Smooth muscle cell of the pulmonary artery (primary cell): ENCODE results near the gene IER5. TPM values are rescaled to one million over a fixed set of nuclear protein-coding genes. Genes with fewer than 3 reads are reported as not detected.

Experiments used
- total RNA-seq: library from RNA; depleted of rRNA; stranded (reverse); fragments of >200 nt; gene quantifications from 2 replicates; pipeline ENCODE4 v1.2.3, GENCODE V29; 2014

IER5 gene
- 17.1 and 18.7 TPM in 2 replicates for total RNA-seq

GRCh38 chr1:181088079-181089016 lies at the start of gene IER5:
Gene IER5, plus strand, starts transcription at chr1:181088700. Its CDS starts 203 bp downstream, at chr1:181088903.

Other genes with a start within 250 kb of the IER5 start
- gene KIAA1614, start 175.8 kb upstream of the IER5 start, total RNA-seq, result 6.9 and 8.8 TPM in 2 replicates
- gene STX6, start 65.8 kb upstream of the IER5 start, total RNA-seq, result 35.1 and 35.5 TPM in 2 replicates
- gene MR1, start 54.7 kb upstream of the IER5 start, total RNA-seq, result 25.2 and 25.9 TPM in 2 replicates